ENCODE measurements around the gene USP5.

USP5 gene

DNA sequence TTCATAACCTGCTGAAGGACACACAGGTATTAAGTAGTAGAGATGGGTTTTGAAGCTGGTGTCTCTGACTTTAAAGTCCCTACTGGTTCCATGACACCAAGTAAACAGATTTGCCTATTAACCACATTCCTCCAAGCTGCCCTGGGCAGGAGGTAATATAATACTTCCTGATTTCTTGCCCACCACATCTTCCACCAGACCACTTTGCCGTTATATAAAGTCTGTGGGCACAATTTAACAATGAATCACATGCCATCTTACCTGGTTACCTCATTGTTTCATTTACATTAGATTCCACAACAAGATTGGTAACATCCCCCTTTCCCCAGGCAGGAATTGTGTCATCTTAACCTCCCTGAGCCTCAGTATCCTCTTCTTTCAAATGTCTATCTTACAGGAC, 51.8 kb downstream of the USP5 start:
- TF ChIP-seq, protein P1, sequence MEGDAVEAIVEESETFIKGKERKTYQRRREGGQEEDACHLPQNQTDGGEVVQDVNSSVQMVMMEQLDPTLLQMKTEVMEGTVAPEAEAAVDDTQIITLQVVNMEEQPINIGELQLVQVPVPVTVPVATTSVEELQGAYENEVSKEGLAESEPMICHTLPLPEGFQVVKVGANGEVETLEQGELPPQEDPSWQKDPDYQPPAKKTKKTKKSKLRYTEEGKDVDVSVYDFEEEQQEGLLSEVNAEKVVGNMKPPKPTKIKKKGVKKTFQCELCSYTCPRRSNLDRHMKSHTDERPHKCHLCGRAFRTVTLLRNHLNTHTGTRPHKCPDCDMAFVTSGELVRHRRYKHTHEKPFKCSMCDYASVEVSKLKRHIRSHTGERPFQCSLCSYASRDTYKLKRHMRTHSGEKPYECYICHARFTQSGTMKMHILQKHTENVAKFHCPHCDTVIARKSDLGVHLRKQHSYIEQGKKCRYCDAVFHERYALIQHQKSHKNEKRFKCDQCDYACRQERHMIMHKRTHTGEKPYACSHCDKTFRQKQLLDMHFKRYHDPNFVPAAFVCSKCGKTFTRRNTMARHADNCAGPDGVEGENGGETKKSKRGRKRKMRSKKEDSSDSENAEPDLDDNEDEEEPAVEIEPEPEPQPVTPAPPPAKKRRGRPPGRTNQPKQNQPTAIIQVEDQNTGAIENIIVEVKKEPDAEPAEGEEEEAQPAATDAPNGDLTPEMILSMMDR (IDR thresholded peaks at IDR 0.05): no peak

DNA sequence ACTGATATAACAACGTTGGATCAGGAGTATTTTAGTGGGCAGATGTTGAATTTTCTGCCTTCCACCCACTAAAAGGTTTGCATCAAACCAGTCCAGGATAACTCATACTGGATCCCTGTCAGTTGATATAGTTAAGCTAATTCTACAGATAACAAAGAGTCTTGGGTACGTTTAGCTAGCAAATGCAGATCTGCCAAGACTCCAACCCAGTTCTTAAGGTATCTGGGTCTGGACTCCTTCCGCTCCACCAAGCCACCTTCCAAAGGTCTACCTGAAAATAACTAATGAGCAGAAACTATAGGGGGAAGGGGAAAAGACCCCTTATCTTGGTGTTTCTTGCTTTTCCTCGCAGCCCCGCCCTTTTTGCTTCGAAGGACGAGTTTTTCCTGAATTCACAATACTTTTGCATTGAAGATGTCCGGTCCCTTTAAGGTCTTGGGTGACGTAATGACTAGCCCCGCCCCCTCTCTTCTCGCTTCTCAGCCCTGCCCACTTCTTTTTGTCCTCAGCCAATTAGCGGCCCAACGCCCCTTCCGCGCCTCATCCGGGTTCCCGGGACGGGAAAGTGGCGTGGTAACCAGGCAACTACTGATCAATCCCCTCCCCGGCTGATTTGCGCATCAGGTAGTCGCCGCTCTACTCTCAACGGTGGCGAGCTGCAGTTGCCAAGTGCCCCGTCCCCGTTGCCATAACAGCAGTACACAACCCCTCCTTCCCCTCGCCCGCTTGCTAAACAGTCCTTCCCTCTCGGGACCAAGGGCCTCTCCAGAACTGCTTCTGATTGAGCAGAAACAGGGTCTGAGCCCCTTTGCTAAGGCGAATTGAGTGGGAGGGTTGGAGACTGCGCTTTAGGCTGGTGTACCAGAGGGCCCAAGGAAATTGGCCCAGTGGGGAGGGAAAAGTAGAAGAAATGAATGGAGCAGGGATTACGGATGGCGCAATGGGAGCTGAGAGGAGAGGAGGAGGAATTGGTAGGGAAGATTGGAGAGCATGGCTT, 52.6 kb downstream of the USP5 start, which contains the start of gene LRRC23:
LRRC23 (plus strand) TSS at position 543 of the 997 bp plus-strand sequence. CDS start 812 bp downstream, outside the sequence.
- TF ChIP-seq, protein P1 (IDR thresholded peaks at IDR 0.05): no peak

GRCh38 chr12:6905414-6906040, 53.6 kb downstream of the USP5 start:
- TF ChIP-seq, protein P1 (IDR thresholded peaks at IDR 0.05): no peak

GRCh38 chr12:6909421-6910145, 57.6 kb downstream of the USP5 start:
- TF ChIP-seq, protein P1 (IDR thresholded peaks at IDR 0.05): no peak

- TF ChIP-seq, protein P1 (IDR thresholded peaks at IDR 0.05): no peak
Measured at GRCh38 chr12:6912164-6912935, 60.4 kb downstream of the USP5 start.

DNA sequence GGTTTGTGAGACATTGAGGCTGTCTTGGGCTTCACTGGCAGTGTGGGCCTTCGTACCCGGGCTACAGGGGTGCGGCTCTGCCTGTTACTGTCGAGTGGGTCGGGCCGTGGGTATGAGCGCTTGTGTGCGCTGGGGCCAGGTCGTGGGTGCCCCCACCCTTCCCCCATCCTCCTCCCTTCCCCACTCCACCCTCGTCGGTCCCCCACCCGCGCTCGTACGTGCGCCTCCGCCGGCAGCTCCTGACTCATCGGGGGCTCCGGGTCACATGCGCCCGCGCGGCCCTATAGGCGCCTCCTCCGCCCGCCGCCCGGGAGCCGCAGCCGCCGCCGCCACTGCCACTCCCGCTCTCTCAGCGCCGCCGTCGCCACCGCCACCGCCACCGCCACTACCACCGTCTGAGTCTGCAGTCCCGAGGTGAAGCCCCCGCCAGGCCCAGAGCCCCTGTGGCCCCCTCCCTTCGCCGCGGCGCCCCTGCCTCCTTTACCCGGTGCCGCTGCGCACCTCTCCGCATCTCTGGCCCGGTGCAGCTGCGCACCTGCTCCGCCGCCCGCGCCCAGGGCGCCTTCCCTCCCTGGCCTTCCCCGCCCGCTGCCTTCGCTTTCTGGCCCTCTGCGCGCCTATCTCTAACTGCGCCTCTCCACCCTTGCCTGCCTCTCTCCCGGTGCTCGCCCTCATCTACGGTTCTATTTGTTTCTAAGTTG, 62.4 kb downstream of the USP5 start, which contains the start of gene ENO2:
ENO2 (plus strand) TSS at position 335 of the 701 bp plus-strand sequence. CDS start 1,253 bp downstream, outside the sequence.
- TF ChIP-seq, protein P1 (IDR thresholded peaks at IDR 0.05): no peak
